C4-2B (cell line): ENCODE results near the gene SETD2.

Experiments
- CTCF ChIP-seq: fragments of 450-650 bp; conservative IDR thresholded peaks from 2 replicates; pipeline ENCODE4 v1.5.1; 2017; ENCODE audit warnings: mild to moderate bottlenecking
- ZFX ChIP-seq: fragments of 450-650 bp; IDR thresholded peaks from 2 replicates; pipeline ENCODE4 v1.6.1; 2017

- TF ChIP-seq CTCF (no peak), ZFX (no peak)
Measured at GRCh38 chr3:47034868-47035489, 128.9 kb downstream of the SETD2 start.
